ENCODE data around the gene SLC6A13.
A peak's percentile ranks its signal among the peaks of the same experiment; 100 is the strongest.
"Not testable (repeated sequence)": the region's sequence is repeated elsewhere in the genome, so short reads cannot be mapped to it uniquely, and the experiment has no call there.

SLC6A13 gene

DNA sequence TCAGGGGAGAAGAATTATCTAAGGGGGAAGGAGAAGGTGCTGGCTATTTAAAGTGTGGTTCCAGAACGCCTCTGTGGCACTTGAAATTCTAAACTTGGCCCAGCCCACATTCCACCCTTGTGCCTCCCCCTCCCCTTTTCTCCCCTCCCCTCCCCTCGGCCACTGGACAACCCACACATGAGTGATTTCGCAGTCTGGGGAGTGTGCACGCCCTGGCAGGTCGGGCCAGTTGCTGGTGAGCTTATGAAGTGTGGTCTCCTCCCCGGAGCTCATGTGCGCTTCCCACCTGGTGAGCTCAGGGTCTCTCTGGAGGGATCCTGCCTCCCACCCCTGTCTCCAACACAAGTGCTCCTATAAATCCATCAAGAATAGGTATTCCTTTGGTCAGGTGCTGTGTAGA is at the start of gene SLC6A13:
Gene SLC6A13 (minus strand): TSS at position 20 of the 400 bp plus-strand sequence. CDS start 2,784 bp downstream, outside the sequence.
- H3K27me3 ChIP-seq (replicated peaks; ENCODE audit: control insufficient read depth, insufficient read depth, low read length) = peaks cover 27% of the 10 kb centered on the region
- no peak within 1 kb of the TSS for H3K9ac ChIP-seq (ENCODE audit: low read length)
- H3K4me3 ChIP-seq (ENCODE audit: low read length) = no peak within 1 kb of the TSS
- H3K9me3 ChIP-seq (ENCODE audit: control insufficient read depth, low read length) = no peaks in the 10 kb centered on the region
- no peak for DNase-seq (ENCODE audit: low read depth)
- no peaks in the 10 kb centered on the region for H3K36me3 ChIP-seq (ENCODE audit: control insufficient read depth, insufficient read depth, low read length, severe bottlenecking)
- H3K4me1 ChIP-seq (ENCODE audit: control insufficient read depth, insufficient read depth, low read length) = peaks cover 11% of the 10 kb centered on the region

- Histone ChIP-seq H3K36me3 (ENCODE audit: control insufficient read depth, insufficient read depth, low read length, severe bottlenecking) (peaks cover 100% of the 10 kb centered on the region), H3K9ac (ENCODE audit: low read length) (no peak overlapping the region)
These were observed 45.9 kb upstream of the SLC6A13 start for GRCh38 chr12:308511-308910.

DNA sequence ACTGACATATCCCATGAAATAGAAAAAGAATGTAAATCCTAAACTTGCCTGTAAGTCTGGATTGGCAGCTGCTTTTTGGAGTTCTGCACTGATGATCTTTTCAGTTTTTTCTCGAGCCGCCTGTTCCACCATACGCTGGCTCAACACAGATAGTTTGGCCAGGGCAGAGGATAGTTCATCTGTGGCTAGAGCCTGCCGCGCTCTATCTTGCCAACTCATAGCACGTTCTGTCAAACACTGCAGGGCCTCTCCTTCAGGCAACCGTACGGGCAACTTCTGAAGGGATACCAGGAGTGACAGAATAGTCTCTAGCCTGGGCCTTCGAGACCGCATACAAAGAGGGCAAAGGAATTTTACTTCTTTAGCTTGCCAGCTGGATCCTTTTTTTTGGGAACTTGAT is 44.8 kb upstream of the SLC6A13 start:
- Histone ChIP-seq H3K9me3 (ENCODE audit: control insufficient read depth, low read length) (no peaks in the 10 kb centered on the region), H3K9ac (ENCODE audit: low read length) (no peak overlapping the region), H3K4me1 (ENCODE audit: control insufficient read depth, insufficient read depth, low read length) (no peaks in the 10 kb centered on the region), H3K36me3 (ENCODE audit: control insufficient read depth, insufficient read depth, low read length, severe bottlenecking) (peaks cover 96% of the 10 kb centered on the region), H3K27me3 (replicated peaks; ENCODE audit: control insufficient read depth, insufficient read depth, low read length) (no peaks in the 10 kb centered on the region), H3K4me3 (ENCODE audit: low read length) (no peak overlapping the region)
- DNase-seq (ENCODE audit: low read depth) = no peak

More at GRCh38 chr12:308511-308910, 45.9 kb upstream of the SLC6A13 start:
- Histone ChIP-seq H3K4me1 (ENCODE audit: control insufficient read depth, insufficient read depth, low read length) (no peaks in the 10 kb centered on the region), H3K9me3 (ENCODE audit: control insufficient read depth, low read length) (no peaks in the 10 kb centered on the region), H3K4me3 (ENCODE audit: low read length) (no peak overlapping the region), H3K27me3 (replicated peaks; ENCODE audit: control insufficient read depth, insufficient read depth, low read length) (no peaks in the 10 kb centered on the region)
- DNase-seq (ENCODE audit: low read depth) = no peak

DNA sequence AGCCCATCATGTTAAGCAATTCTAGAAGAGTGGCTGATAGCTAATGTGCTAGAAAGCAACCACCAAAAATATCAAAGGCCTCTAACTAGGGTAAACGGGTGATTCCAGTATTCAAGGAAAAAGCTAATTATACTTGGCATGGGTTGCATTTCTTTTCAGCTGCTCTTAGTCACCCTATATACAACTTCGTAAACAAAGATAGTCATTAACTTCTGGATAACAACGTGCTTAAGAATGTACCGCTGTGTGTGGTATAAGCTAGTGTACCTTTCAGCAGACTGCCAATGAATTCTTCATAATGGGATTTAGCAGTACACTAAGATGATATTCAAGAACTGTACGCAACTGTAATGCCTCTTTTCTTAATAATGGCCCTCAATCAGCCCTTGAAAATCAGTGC is 42.2 kb upstream of the SLC6A13 start:
- no peak overlapping the region for H3K9ac ChIP-seq (ENCODE audit: low read length)
- DNase-seq (ENCODE audit: low read depth) = no peak

DNA sequence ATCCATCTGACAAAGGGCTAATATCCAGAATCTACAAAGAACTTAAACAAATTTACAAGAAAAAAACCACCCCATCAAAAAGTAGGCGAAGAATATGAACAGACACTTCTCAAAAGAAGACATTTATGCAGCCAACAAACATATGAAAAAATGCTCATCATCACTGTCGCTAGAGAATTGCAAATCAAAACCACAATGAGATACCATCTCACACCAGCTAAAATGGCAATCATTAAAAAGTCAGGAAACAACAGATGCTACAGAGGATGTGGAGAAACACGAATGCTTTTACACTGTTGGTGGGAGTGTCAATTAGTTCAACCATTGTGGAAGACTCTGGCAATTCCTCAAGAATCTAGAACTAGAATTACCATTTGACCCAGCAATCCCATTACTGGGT is 40.1 kb upstream of the SLC6A13 start:
- H3K4me3 ChIP-seq (ENCODE audit: low read length) = not testable (repeated sequence)

More for the DNA sequence above, 42.2 kb upstream of the SLC6A13 start:
- peaks cover 70% of the 10 kb centered on the region for H3K36me3 ChIP-seq (ENCODE audit: control insufficient read depth, insufficient read depth, low read length, severe bottlenecking)
- no peak overlapping the region for H3K4me3 ChIP-seq (ENCODE audit: low read length)
- H3K9me3 ChIP-seq (ENCODE audit: control insufficient read depth, low read length) = no peaks in the 10 kb centered on the region
- H3K27me3 ChIP-seq (replicated peaks; ENCODE audit: control insufficient read depth, insufficient read depth, low read length) = no peaks in the 10 kb centered on the region
- no peaks in the 10 kb centered on the region for H3K4me1 ChIP-seq (ENCODE audit: control insufficient read depth, insufficient read depth, low read length)

DNA sequence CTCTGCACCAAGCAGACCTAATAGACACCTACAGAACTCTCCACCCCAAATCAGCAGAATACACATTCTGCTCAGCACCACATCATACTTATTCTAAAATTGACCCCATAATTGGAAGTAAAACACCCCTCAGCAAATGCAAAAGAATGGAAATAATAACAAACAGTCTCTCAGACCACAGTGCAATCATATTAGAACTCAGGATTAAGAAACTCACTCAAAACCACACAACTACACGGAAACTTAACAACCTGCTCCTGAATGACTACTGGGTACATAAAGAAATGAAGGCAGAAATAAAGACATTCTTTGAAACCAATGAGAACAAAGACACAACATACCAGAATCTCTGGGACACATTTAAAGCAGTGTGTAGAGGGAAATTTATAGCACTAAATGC is 37.5 kb upstream of the SLC6A13 start:
- not testable (repeated sequence) for H3K27me3 ChIP-seq (replicated peaks; ENCODE audit: control insufficient read depth, insufficient read depth, low read length); H3K9ac ChIP-seq (ENCODE audit: low read length); DNase-seq (ENCODE audit: low read depth); H3K4me3 ChIP-seq (ENCODE audit: low read length); H3K9me3 ChIP-seq (ENCODE audit: control insufficient read depth, low read length); H3K4me1 ChIP-seq (ENCODE audit: control insufficient read depth, insufficient read depth, low read length)
- H3K36me3 ChIP-seq (ENCODE audit: control insufficient read depth, insufficient read depth, low read length, severe bottlenecking) = peaks cover 56% of the 10 kb centered on the region

More for the DNA sequence above, 40.1 kb upstream of the SLC6A13 start:
- not testable (repeated sequence) for H3K27me3 ChIP-seq (replicated peaks; ENCODE audit: control insufficient read depth, insufficient read depth, low read length); DNase-seq (ENCODE audit: low read depth); H3K9ac ChIP-seq (ENCODE audit: low read length); H3K9me3 ChIP-seq (ENCODE audit: control insufficient read depth, low read length); H3K4me1 ChIP-seq (ENCODE audit: control insufficient read depth, insufficient read depth, low read length)
- peaks cover 56% of the 10 kb centered on the region for H3K36me3 ChIP-seq (ENCODE audit: control insufficient read depth, insufficient read depth, low read length, severe bottlenecking)

DNA sequence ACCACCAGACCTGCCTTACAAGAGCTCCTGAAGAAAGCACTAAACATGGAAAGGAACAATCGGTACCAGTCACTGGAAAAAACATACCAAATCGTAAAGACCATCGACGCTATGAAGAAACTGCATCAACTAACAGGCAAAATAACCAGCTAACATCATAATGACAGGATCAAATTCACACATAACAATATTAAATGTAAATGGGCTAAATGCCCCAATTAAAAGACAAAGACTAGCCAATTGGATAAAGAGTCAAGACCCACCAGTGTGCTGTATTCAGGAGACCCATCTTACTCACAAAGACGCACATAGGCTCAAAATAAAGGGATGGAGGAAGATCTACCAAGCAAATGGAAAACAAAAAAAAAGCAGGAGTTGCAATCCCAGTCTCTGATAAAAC is 36.9 kb upstream of the SLC6A13 start:
- DNase-seq (ENCODE audit: low read depth); H3K4me3 ChIP-seq (ENCODE audit: low read length); H3K27me3 ChIP-seq (replicated peaks; ENCODE audit: control insufficient read depth, insufficient read depth, low read length); H3K9ac ChIP-seq (ENCODE audit: low read length); H3K4me1 ChIP-seq (ENCODE audit: control insufficient read depth, insufficient read depth, low read length); H3K9me3 ChIP-seq (ENCODE audit: control insufficient read depth, low read length): not testable (repeated sequence)
- peaks cover 56% of the 10 kb centered on the region for H3K36me3 ChIP-seq (ENCODE audit: control insufficient read depth, insufficient read depth, low read length, severe bottlenecking)

DNA sequence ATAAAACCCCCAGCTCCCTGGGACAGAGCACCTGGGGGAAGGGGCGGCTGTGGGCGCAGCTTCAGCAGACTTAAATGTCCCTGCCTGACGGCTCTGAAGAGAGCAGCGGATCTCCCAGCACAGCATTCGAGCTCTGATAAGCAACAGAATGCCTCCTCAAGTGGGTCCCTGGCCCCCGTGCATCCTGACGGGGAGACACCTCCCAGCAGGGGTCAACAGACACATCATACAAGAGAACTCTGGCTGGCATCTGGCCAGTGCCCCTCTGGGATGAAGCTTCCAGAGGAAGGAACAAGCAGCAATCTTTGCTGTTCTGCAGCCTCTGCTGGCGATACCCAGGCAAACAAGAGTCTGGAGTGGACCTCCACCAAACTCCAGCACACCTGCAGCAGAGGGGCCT is 35.4 kb upstream of the SLC6A13 start:
- H3K4me3 ChIP-seq (ENCODE audit: low read length); H3K9me3 ChIP-seq (ENCODE audit: control insufficient read depth, low read length); H3K4me1 ChIP-seq (ENCODE audit: control insufficient read depth, insufficient read depth, low read length); H3K27me3 ChIP-seq (replicated peaks; ENCODE audit: control insufficient read depth, insufficient read depth, low read length); DNase-seq (ENCODE audit: low read depth); H3K9ac ChIP-seq (ENCODE audit: low read length): not testable (repeated sequence)
- H3K36me3 ChIP-seq (ENCODE audit: control insufficient read depth, insufficient read depth, low read length, severe bottlenecking) = peaks cover 53% of the 10 kb centered on the region

- H3K4me1 ChIP-seq (ENCODE audit: control insufficient read depth, insufficient read depth, low read length) = no peaks in the 10 kb centered on the region
- no peak for DNase-seq (ENCODE audit: low read depth)
- H3K9me3 ChIP-seq (ENCODE audit: control insufficient read depth, low read length) = no peaks in the 10 kb centered on the region
- no peaks in the 10 kb centered on the region for H3K27me3 ChIP-seq (replicated peaks; ENCODE audit: control insufficient read depth, insufficient read depth, low read length)
- peaks cover 74% of the 10 kb centered on the region for H3K36me3 ChIP-seq (ENCODE audit: control insufficient read depth, insufficient read depth, low read length, severe bottlenecking)
- no peak overlapping the region for H3K9ac ChIP-seq (ENCODE audit: low read length)
- H3K4me3 ChIP-seq (ENCODE audit: low read length) = no peak overlapping the region
These were observed 32.5 kb upstream of the SLC6A13 start for GRCh38 chr12:295132-295531.

DNA sequence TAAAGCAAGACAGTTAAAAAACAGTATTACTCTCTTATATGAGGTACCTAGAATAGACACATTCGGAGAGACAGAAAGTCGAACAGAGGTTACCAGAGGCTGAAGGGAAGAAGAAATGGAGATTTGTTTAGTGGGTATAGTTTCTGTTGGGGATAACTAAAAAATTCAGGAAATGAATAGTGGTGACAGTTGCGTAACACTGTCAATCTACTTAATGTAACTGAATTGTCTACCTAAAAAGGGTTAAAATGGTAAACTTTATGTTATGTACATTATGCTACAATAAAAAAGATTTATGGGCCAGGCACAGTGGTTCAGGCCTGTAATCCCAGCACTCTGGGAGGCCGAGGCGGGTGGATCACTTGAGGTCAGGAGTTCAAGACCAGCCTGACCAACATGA is 30.6 kb upstream of the SLC6A13 start:
- H3K9ac ChIP-seq (ENCODE audit: low read length) = no peak overlapping the region
- H3K36me3 ChIP-seq (ENCODE audit: control insufficient read depth, insufficient read depth, low read length, severe bottlenecking) = peaks cover 72% of the 10 kb centered on the region
- DNase-seq (ENCODE audit: low read depth) = no peak
- H3K4me3 ChIP-seq (ENCODE audit: low read length) = no peak overlapping the region
- H3K4me1 ChIP-seq (ENCODE audit: control insufficient read depth, insufficient read depth, low read length) = peaks cover 8% of the 10 kb centered on the region
- H3K27me3 ChIP-seq (replicated peaks; ENCODE audit: control insufficient read depth, insufficient read depth, low read length) = no peaks in the 10 kb centered on the region
- H3K9me3 ChIP-seq (ENCODE audit: control insufficient read depth, low read length) = no peaks in the 10 kb centered on the region

DNA sequence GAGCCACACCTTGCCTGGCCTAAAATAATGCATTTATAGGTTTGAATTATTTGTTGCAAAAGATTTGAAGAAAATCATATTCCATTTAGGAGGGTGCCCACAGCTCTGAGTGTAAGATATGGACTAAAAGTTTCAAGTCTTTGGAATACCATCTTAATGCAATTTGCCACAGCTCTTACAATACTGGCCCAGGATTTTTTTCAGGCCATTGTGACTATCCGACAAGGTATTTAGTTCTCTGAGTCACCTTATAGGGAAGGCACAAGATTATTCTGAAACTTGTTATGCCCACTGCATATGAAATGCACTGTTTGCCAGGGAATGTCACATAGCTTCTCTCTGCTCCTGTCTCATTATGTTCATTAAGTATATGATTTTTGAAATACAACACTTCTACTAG is 29.6 kb upstream of the SLC6A13 start:
- H3K9ac ChIP-seq (ENCODE audit: low read length) = no peak overlapping the region
- H3K36me3 ChIP-seq (ENCODE audit: control insufficient read depth, insufficient read depth, low read length, severe bottlenecking) = peaks cover 66% of the 10 kb centered on the region
- DNase-seq (ENCODE audit: low read depth) = peak; percentile 14
- no peaks in the 10 kb centered on the region for H3K9me3 ChIP-seq (ENCODE audit: control insufficient read depth, low read length)
- H3K4me1 ChIP-seq (ENCODE audit: control insufficient read depth, insufficient read depth, low read length) = peaks cover 14% of the 10 kb centered on the region
- H3K27me3 ChIP-seq (replicated peaks; ENCODE audit: control insufficient read depth, insufficient read depth, low read length) = no peaks in the 10 kb centered on the region
- H3K4me3 ChIP-seq (ENCODE audit: low read length) = no peak overlapping the region

GRCh38 chr12:291153-291723 is 28.6 kb upstream of the SLC6A13 start:
- H3K4me1 ChIP-seq (ENCODE audit: control insufficient read depth, insufficient read depth, low read length) = peaks cover 14% of the 10 kb centered on the region
- H3K4me3 ChIP-seq (ENCODE audit: low read length) = no peak overlapping the region
- H3K9ac ChIP-seq (ENCODE audit: low read length) = no peak overlapping the region
- peaks cover 57% of the 10 kb centered on the region for H3K36me3 ChIP-seq (ENCODE audit: control insufficient read depth, insufficient read depth, low read length, severe bottlenecking)
- no peaks in the 10 kb centered on the region for H3K9me3 ChIP-seq (ENCODE audit: control insufficient read depth, low read length)
- peak; percentile 15 for DNase-seq (ENCODE audit: low read depth)
- H3K27me3 ChIP-seq (replicated peaks; ENCODE audit: control insufficient read depth, insufficient read depth, low read length) = no peaks in the 10 kb centered on the region

All from adipocyte (in vitro differentiated cells).